Common myeloid progenitor, CD34-positive (primary cell): ENCODE results near the gene SERPINE1.

Experiments used
- CTCF ChIA-PET: fragments of 350-600 bp; sonication (Branson Sonifier 250); formaldehyde crosslinking; loops from one replicate; lab custom pipeline; 2021; ENCODE audit warnings: antibody characterized with exemption; lab: Charles Lee
- POLR2A ChIA-PET: fragments of 350-600 bp; sonication (Branson Sonifier 250); formaldehyde crosslinking; loops from one replicate; lab custom pipeline; 2021; ENCODE audit warnings: antibody characterized with exemption; lab: Charles Lee
- DNase-seq, 3 donors: peaks; one replicate each; pipeline versions ENCODE4 v3.0.0 to v3.0.0-alpha.2; 2013
- H3K27ac ChIP-seq, 2 experiments: 1 replicate in 1 of 2; 2 replicates in 1 of 2; pipeline ENCODE4 v1.7.0; 2013; ENCODE audit warnings: inconsistent platforms in 2 of 2, low read length in 2 of 2, mild to moderate bottlenecking in 2 of 2, low read depth in 1 of 2, moderate library complexity in 1 of 2; ENCODE audit not compliant: severe bottlenecking in 2 of 2, insufficient read depth in 1 of 2, poor library complexity in 1 of 2
- H3K27me3 ChIP-seq, 5 experiments: replicated peaks in 2 of 5; 1 replicate in 3 of 5; 2 replicates in 2 of 5; pipeline versions ENCODE4 v1.6.1 to v1.7.0; 2013; ENCODE audit warnings: low read length in 4 of 5, mild to moderate bottlenecking in 2 of 5, moderate library complexity in 2 of 5, inconsistent platforms in 1 of 5; ENCODE audit not compliant: insufficient read depth in 5 of 5, control insufficient read depth in 4 of 5
- H3K36me3 ChIP-seq, 4 experiments: 1 replicate in 2 of 4; 2 replicates in 2 of 4; pipeline versions ENCODE4 v1.6.1 to v1.7.0; 2013; ENCODE audit warnings: low read length in 3 of 4, control low read depth in 1 of 4, mild to moderate bottlenecking in 1 of 4; ENCODE audit not compliant: control insufficient read depth in 4 of 4, insufficient read depth in 4 of 4
- H3K4me1 ChIP-seq, 4 experiments: 1 replicate in 3 of 4; 2 replicates in 1 of 4; pipeline versions ENCODE4 v1.6.1 to v1.7.1; 2013; ENCODE audit warnings: low read length in 3 of 4, mild to moderate bottlenecking in 3 of 4, control low read depth in 1 of 4, inconsistent platforms in 1 of 4, moderate library complexity in 1 of 4; ENCODE audit not compliant: control insufficient read depth in 4 of 4, insufficient read depth in 4 of 4; ENCODE audit errors: control extremely low read depth in 1 of 4
- H3K4me3 ChIP-seq, 7 experiments: 1 replicate in 4 of 7; 2 replicates in 3 of 7; pipeline versions ENCODE4 v1.5.1 to v1.7.0; 2013; ENCODE audit warnings: mild to moderate bottlenecking in 7 of 7, low read length in 6 of 7, moderate library complexity in 6 of 7, inconsistent platforms in 2 of 7, low read depth in 2 of 7, control low read depth in 1 of 7; ENCODE audit not compliant: insufficient read depth in 4 of 7, control insufficient read depth in 1 of 7; ENCODE audit errors: extremely low read depth in 1 of 7
- H3K9me3 ChIP-seq, 5 experiments: 1 replicate in 4 of 5; 2 replicates in 1 of 5; pipeline versions ENCODE4 v1.6.1 to v1.7.1; 2013; ENCODE audit warnings: low read length in 4 of 5, mild to moderate bottlenecking in 2 of 5, inconsistent platforms in 1 of 5, low read depth in 1 of 5, moderate library complexity in 1 of 5; ENCODE audit not compliant: control insufficient read depth in 4 of 5, insufficient read depth in 2 of 5; ENCODE audit errors: control extremely low read depth in 1 of 5
- WGBS: methylation state at CpG from one replicate; pipeline ENCODE4 v1.1.5; 2013; ENCODE audit not compliant: insufficient coverage; 5-methylcytosine and 5-hydroxymethylcytosine counted together

The SERPINE1 gene

DNA sequence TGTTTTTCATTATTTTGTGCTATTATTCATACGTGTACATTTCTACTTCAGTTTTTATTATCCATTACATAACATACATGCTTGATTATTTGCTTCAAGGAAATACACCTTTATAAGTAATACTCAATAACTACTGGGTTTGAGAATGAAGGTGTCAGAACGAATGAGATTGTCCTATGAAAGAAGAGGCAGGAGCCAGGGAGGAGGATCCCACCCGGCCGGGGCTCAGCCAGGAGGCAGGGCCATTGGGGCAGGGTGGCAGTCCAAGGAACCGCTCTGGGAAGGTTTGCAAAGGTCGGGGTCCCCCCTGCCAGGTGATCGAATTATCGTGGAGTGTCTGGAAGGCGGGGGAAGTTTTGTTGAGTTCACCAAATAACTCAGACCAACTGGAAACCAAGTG is 32.5 kb upstream of the SERPINE1 start:
- CTCF ChIA-PET, result interaction anchor here (0.8 to 3.4 kb wide), 5 partner anchors 9 to 59 kb away, joined by 3 to 15 read pairs (median 6); partner anchors contain the start of genes AP1S1 and TRIM56

DNA sequence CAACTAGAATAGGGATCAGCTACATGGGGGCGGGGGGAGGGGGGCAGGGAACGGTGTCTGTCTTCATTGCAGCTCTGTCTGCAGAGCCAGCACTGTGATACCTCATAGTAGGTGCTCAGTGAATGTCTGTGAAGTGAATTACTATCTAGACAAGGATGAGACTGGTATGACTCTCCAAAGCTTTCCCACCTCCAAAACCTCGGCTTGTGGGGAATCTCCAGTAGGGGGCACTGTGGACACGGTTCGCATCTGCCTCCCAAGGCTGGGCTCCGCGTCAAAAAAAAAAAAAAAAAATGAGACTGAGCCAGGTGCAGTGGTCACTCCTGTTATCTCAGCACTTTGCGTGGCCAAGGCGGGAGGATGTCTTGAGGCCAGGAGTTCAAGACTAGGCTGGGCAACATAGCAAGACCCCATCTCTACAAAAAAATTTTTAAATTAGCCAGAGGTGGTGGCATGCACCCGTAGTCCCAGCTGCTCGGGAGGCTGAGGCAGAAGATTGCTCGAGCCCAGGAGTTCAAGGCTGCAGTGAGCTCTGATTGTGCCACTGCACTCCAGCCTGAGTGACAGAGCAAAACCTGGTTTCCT is 32.0 kb upstream of the SERPINE1 start:
- peak; percentile 30 to 52 (median 38) for DNase-seq
- CTCF ChIA-PET, result interaction anchor here (0.8 to 3.4 kb wide), 6 partner anchors 8 to 59 kb away, joined by 3 to 15 read pairs (median 4); partner anchors contain the start of genes AP1S1 and TRIM56
- POLR2A ChIA-PET, result interaction anchor here (0.6 to 2.2 kb wide), 3 partner anchors 51 to 514 kb away, joined by 3 to 7 read pairs (median 6); partner anchors contain the start of genes PLOD3 and ZNHIT1
- Histone ChIP-seq H3K4me1 (peaks cover 0 to 8% (median 7%) of the 10 kb centered on the region in 4 experiments), H3K9me3 (no peaks in the 10 kb centered on the region), H3K27me3 (no peaks in the 10 kb centered on the region), H3K36me3 (peaks cover 0 to 12% (median 7%) of the 10 kb centered on the region in 4 experiments), H3K27ac (no peak overlapping the region), H3K4me3 (no peak overlapping the region)
- 68% methylated on average over 8 of the region's 12 CpGs for WGBS

More for the DNA sequence above, 32.5 kb upstream of the SERPINE1 start:
- peaks cover 0 to 17% (median 12%) of the 10 kb centered on the region in 4 experiments for H3K36me3 ChIP-seq
- no CpG with 5 or more reads among the region's 9 CpGs for WGBS
- POLR2A ChIA-PET, result interaction anchor here (0.6 to 2.2 kb wide), 3 partner anchors 51 to 513 kb away, joined by 3 to 7 read pairs (median 6); partner anchors contain the start of genes PLOD3 and ZNHIT1
- no peaks in the 10 kb centered on the region for H3K9me3 ChIP-seq
- no peaks in the 10 kb centered on the region for H3K27me3 ChIP-seq
- H3K4me1 ChIP-seq, result peaks cover 0 to 3% (median 3%) of the 10 kb centered on the region in 4 experiments
- no peak for DNase-seq
- H3K27ac ChIP-seq, result no peak overlapping the region
- no peak overlapping the region for H3K4me3 ChIP-seq

GRCh38 chr7:101096331-101096956 is 30.5 kb upstream of the SERPINE1 start:
- ChIA-PET CTCF (interaction anchor here (0.8 to 3.4 kb wide), 6 partner anchors 10 to 51 kb away, joined by 3 to 15 read pairs (median 6); partner anchors contain the start of gene TRIM56), POLR2A (interaction anchor here (2.2 kb wide), 1 partner anchor 121 kb away, joined by 7 read pairs; the partner anchor contains the start of genes PLOD3 and ZNHIT1)

DNA sequence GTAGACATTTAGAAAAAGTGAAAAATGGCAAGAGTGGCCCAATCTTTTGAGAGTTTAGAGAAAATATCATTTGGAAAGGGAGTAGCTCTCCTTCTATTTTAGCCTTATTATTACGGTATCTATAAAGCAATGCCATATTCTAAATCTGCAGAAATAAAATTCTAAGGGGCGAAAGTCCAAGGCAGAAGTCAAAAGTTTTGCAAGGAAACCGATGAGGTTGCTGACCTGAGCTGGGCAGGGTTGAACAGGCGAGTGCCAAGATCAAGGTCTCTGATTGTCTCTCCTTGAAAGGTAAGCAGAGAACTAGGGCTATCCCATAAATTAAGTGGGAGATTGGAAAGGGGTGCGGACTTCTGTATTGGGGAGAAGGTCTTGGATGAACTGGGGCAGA is 30.0 kb upstream of the SERPINE1 start:
- Histone ChIP-seq H3K36me3 (no peaks in the 10 kb centered on the region), H3K4me1 (peaks cover 0 to 17% (median 16%) of the 10 kb centered on the region in 4 experiments), H3K4me3 (no peak overlapping the region), H3K27ac (no peak overlapping the region), H3K9me3 (no peaks in the 10 kb centered on the region), H3K27me3 (peaks cover 0 to 2% (median 0%) of the 10 kb centered on the region in 5 experiments)
- ChIA-PET CTCF (interaction anchor here (0.8 to 3.4 kb wide), 5 partner anchors 10 to 46 kb away, joined by 3 to 15 read pairs (median 9); partner anchors contain the start of gene TRIM56), POLR2A (no interaction called here)
- DNase-seq, result no peak
- 94% methylated on average over 5 of the region's 5 CpGs for WGBS

More at GRCh38 chr7:101096331-101096956, 30.5 kb upstream of the SERPINE1 start:
- H3K4me3 ChIP-seq, result no peak overlapping the region
- H3K27ac ChIP-seq, result no peak overlapping the region
- H3K4me1 ChIP-seq, result peaks cover 0 to 17% (median 16%) of the 10 kb centered on the region in 4 experiments
- no peaks in the 10 kb centered on the region for H3K27me3 ChIP-seq
- peaks cover 0 to 1% (median 0%) of the 10 kb centered on the region in 4 experiments for H3K36me3 ChIP-seq
- no peaks in the 10 kb centered on the region for H3K9me3 ChIP-seq
- DNase-seq, result no peak
- WGBS, result 77% methylated on average over 5 of the region's 6 CpGs

DNA sequence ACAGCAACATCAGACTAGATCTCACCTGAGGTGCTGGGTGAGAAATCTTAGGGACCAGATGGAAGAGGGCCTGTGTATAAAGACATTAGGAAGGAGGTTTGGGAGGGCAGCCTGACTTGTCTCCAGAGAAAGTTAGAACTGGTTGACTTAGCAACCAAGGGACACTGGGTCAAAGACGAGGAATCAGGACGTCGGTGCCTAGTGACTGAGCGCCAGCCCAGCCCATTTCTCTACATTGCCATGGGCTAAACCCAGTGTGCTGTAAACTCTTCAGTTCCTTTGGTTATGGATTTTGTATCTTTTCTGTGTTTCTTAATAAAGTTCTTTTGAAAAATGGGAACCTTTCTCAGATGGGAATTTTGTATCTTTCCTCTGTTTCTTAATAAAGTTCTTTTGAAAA is 29.3 kb upstream of the SERPINE1 start:
- 90% methylated on average over 4 of the region's 4 CpGs for WGBS
- ChIA-PET POLR2A (interaction anchor here (1.1 kb wide), 1 partner anchor 26 kb away, joined by 3 read pairs; no protein-coding TSS in a partner anchor), CTCF (interaction anchor here (1.2 to 3.4 kb wide), 3 partner anchors 12 to 43 kb away, joined by 4 to 13 read pairs (median 9); partner anchors contain the start of gene TRIM56)
- no peak overlapping the region for H3K27ac ChIP-seq
- peaks cover 0 to 17% (median 16%) of the 10 kb centered on the region in 4 experiments for H3K4me1 ChIP-seq
- no peaks in the 10 kb centered on the region for H3K9me3 ChIP-seq
- no peak for DNase-seq
- H3K27me3 ChIP-seq, result peaks cover 0 to 2% (median 0%) of the 10 kb centered on the region in 5 experiments
- no peak overlapping the region for H3K4me3 ChIP-seq
- no peaks in the 10 kb centered on the region for H3K36me3 ChIP-seq

DNA sequence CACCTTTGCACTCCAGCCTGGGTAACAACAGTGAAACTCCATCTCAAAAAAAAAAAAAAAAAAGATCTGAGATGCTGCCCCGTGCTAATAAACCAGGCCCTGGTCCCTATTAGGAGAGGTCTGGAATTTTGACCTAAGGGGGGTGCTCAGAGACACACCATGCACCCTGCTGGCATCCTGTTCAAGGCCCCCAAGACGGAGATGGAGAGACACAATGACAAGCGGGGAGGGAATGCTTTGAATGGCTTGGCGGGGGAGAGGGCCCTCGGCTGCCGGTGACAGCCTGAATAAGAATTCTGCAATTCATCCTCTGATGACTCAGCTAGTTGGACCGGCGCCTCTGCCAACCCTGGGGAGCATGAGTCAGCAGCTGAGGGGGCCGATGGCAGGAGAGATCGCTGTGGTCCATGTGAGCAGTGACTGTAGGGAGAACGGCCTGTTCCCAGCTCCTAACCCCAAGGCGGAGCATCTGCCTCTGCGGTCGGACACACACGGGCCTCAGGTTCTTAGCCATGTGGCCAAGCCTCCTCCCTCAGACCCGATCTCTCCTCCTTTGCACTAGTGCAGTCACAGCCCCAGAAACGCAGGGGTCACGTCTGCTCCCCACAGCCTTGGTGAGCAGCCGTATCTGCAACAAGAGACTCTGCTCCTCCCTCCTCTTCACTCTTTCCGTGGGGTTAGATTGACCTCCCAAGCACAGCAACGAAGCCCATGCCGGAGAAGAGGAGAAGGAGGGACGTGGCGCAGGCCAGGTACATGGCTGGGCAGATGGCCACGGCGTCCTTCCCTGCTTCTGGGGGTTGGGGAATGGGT is 26.7 kb upstream of the SERPINE1 start:
- H3K9me3 ChIP-seq, result no peaks in the 10 kb centered on the region
- H3K27ac ChIP-seq, result no peak overlapping the region
- DNase-seq, result peak; percentile 94 to 98 (median 98)
- CTCF ChIA-PET, result interaction anchor here (1.0 to 1.8 kb wide), 6 partner anchors 15 to 41 kb away, joined by 3 to 6 read pairs (median 5); partner anchors contain the start of gene TRIM56
- POLR2A ChIA-PET, result interaction anchor here (0.7 to 1.1 kb wide), 5 partner anchors 9 to 222 kb away, joined by 3 to 5 read pairs (median 3); partner anchors contain the start of gene SERPINE1
- H3K27me3 ChIP-seq, result peaks cover 0 to 3% (median 0%) of the 10 kb centered on the region in 5 experiments
- H3K36me3 ChIP-seq, result no peaks in the 10 kb centered on the region
- 4% methylated on average over 16 of the region's 26 CpGs for WGBS
- H3K4me1 ChIP-seq, result peaks cover 0 to 17% (median 16%) of the 10 kb centered on the region in 4 experiments
- peak overlapping the region in 3 of 7 experiments; percentile 19 to 55 (median 45) for H3K4me3 ChIP-seq
